Measurements from ENCODE around the gene CREB3L1. TPM values are rescaled to one million over a fixed set of nuclear protein-coding genes. Genes with fewer than 3 reads are reported as not detected.

CREB3L1 gene
- total RNA-seq, 6 donors from 2014 or later, result 19.9 to 66.8 (median 38.7) TPM

- TF ChIP-seq POLR2AphosphoS5 (IDR thresholded peaks at IDR 0.05), result peak in 1 of 2 donors; percentile 83
- TF ChIP-seq, protein P1, sequence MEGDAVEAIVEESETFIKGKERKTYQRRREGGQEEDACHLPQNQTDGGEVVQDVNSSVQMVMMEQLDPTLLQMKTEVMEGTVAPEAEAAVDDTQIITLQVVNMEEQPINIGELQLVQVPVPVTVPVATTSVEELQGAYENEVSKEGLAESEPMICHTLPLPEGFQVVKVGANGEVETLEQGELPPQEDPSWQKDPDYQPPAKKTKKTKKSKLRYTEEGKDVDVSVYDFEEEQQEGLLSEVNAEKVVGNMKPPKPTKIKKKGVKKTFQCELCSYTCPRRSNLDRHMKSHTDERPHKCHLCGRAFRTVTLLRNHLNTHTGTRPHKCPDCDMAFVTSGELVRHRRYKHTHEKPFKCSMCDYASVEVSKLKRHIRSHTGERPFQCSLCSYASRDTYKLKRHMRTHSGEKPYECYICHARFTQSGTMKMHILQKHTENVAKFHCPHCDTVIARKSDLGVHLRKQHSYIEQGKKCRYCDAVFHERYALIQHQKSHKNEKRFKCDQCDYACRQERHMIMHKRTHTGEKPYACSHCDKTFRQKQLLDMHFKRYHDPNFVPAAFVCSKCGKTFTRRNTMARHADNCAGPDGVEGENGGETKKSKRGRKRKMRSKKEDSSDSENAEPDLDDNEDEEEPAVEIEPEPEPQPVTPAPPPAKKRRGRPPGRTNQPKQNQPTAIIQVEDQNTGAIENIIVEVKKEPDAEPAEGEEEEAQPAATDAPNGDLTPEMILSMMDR (IDR thresholded peaks at IDR 0.05), result peak in 1 of 6 experiments; percentile 18
- TF ChIP-seq POLR2A (IDR thresholded peaks at IDR 0.05), result peak in 3 of 4 donors; percentile 22 to 82 (median 72)
- TF ChIP-seq EP300 (IDR thresholded peaks at IDR 0.05), result no peak
- no peaks in the 10 kb centered on the region for H3K36me3 ChIP-seq
- 1 to 7% methylated on average over 3 to 36 of the region's 46 CpGs for WGBS, 2 donors
- H3K4me1 ChIP-seq, result peaks cover 17 to 32% (median 27%) of the 10 kb centered on the region in 4 donors
- peak; percentile 87 to 95 for ATAC-seq (ENCODE audit: low FRiP score in 2 of 2)
- peak; percentile 94 to 99 for DNase-seq
- H3K9me3 ChIP-seq, result no peaks in the 10 kb centered on the region
- peak overlapping the region; percentile 10 to 54 (median 48) for H3K4me3 ChIP-seq
- peak overlapping the region; percentile 78 to 85 (median 80) for H3K27ac ChIP-seq
- H3K27me3 ChIP-seq, result no peaks in the 10 kb centered on the region
These were observed 34.3 kb upstream of the CREB3L1 start for GRCh38 chr11:46242952-46243795.

DNA sequence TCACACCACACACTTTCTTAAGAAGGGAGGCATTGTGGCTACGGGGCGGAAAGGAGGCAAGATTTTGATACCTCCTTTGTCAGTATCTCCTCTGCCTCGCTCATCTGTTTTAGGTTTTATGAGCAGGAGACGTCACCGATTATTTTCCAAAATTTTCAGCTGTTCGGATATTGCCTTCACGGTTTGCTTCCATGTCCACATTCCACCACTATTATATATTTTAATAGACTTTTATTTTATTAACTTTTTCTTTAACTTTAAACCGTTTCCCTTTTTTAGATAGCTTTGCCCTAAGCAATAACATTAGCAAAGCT lies 33.7 kb upstream of the CREB3L1 start:
- H3K27me3 ChIP-seq, result no peaks in the 10 kb centered on the region
- H3K9me3 ChIP-seq, result no peaks in the 10 kb centered on the region
- H3K4me3 ChIP-seq, result peak overlapping the region in 3 of 4 donors; percentile 43 to 54 (median 52)
- 29 to 45% methylated on average over 8 of the region's 8 CpGs for WGBS, 2 donors
- no peaks in the 10 kb centered on the region for H3K36me3 ChIP-seq
- ATAC-seq (ENCODE audit: low FRiP score in 2 of 2), result no peak
- peak overlapping the region; percentile 78 to 85 (median 80) for H3K27ac ChIP-seq
- peaks cover 11 to 26% (median 21%) of the 10 kb centered on the region in 4 donors for H3K4me1 ChIP-seq
- DNase-seq, result no peak
- TF ChIP-seq, protein P1 (IDR thresholded peaks at IDR 0.05), result no peak
- TF ChIP-seq EP300 (IDR thresholded peaks at IDR 0.05) (no peak), POLR2AphosphoS5 (IDR thresholded peaks at IDR 0.05) (no peak), POLR2A (IDR thresholded peaks at IDR 0.05) (no peak)

DNA sequence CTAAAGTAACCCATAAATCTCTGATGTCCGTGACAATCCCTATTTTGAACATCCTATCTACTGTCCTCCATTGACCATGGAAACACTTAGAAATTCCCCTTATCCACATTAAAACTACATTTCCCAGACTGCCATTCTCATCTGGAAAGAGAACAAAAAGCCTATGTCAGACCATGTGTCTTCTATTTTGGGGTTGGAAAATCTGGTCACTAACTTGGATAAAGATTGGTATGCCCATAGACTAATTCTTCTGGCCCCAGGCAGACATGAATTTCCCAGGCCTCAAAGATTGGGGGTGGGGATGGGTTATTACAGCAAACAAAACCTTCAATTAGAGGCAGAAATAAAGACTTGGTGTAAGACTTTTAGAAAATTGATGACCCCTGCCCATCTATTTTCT lies 30.9 kb upstream of the CREB3L1 start:
- WGBS, 2 donors, result 84 to 96% methylated on average over 1 of the region's 1 CpG
- Histone ChIP-seq H3K36me3 (no peaks in the 10 kb centered on the region), H3K4me3 (no peak overlapping the region), H3K27me3 (no peaks in the 10 kb centered on the region), H3K9me3 (no peaks in the 10 kb centered on the region), H3K4me1 (peaks cover 7 to 15% (median 11%) of the 10 kb centered on the region in 4 donors), H3K27ac (no peak overlapping the region)
- no peak for ATAC-seq (ENCODE audit: low FRiP score in 2 of 2)
- TF ChIP-seq POLR2AphosphoS5 (IDR thresholded peaks at IDR 0.05), result no peak
- TF ChIP-seq, protein P1 (IDR thresholded peaks at IDR 0.05), result no peak
- no peak for TF ChIP-seq POLR2A (IDR thresholded peaks at IDR 0.05)
- TF ChIP-seq EP300 (IDR thresholded peaks at IDR 0.05), result no peak
- no peak for DNase-seq

DNA sequence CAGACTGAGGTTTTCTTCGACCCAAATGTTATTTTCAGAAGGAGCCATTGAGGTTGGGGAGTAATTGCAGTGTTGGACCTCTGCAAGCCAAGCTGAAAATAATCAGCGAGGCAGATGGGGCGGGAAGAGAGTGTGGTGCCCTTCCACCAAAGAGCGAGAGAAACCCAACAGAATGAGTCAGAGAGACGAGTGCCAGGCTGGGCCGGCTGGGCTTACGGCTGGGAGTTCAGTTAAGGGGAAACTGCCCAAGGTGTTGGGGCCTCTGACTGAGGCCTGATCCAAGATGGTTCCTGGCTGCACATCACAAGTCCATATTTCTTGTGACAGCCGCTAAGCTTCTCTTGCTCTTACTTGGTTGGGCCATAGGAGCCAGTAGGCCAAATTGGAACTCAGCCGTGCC lies 30.4 kb upstream of the CREB3L1 start:
- 89 to 94% methylated on average over 8 to 9 of the region's 9 CpGs for WGBS, 2 donors
- Histone ChIP-seq H3K4me3 (no peak overlapping the region), H3K27ac (no peak overlapping the region), H3K4me1 (peaks cover 7 to 15% (median 11%) of the 10 kb centered on the region in 4 donors), H3K9me3 (no peaks in the 10 kb centered on the region), H3K27me3 (no peaks in the 10 kb centered on the region), H3K36me3 (no peaks in the 10 kb centered on the region)
- ATAC-seq (ENCODE audit: low FRiP score in 2 of 2) (no peak), DNase-seq (peak in 1 of 2 donors; percentile 8)
- TF ChIP-seq EP300 (IDR thresholded peaks at IDR 0.05) (no peak), POLR2AphosphoS5 (IDR thresholded peaks at IDR 0.05) (no peak), POLR2A (IDR thresholded peaks at IDR 0.05) (no peak)
- TF ChIP-seq, protein P1 (IDR thresholded peaks at IDR 0.05), result no peak

All from upper lobe of left lung (tissue), 6 donors.